ENCODE data around the gene ACOT13. TPM values are rescaled to one million over a fixed set of nuclear protein-coding genes. Genes with fewer than 3 reads are reported as not detected.
"Not testable (repeated sequence)": the region's sequence is repeated elsewhere in the genome, so short reads cannot be mapped to it uniquely, and the experiment has no call there.

Gene ACOT13
- total RNA-seq, 1 donor from 2014 or later: 4.4 TPM

GRCh38 chr6:24721461-24722215 lies 54.8 kb downstream of the ACOT13 start:
- DNase-seq (ENCODE audit: low read depth in 2 of 2): no peak

- DNase-seq (ENCODE audit: low read depth in 2 of 2): no peak
Measured at GRCh38 chr6:24723270-24723669, 56.4 kb downstream of the ACOT13 start.

GRCh38 chr6:24730653-24731052 lies 63.8 kb downstream of the ACOT13 start:
- not testable (repeated sequence) for DNase-seq (ENCODE audit: low read depth in 2 of 2)

- not testable (repeated sequence) for DNase-seq (ENCODE audit: low read depth in 2 of 2)
Measured at GRCh38 chr6:24731456-24732134, 64.7 kb downstream of the ACOT13 start.

- no peak for DNase-seq (ENCODE audit: low read depth in 2 of 2)
Measured at GRCh38 chr6:24734166-24734565, 67.3 kb downstream of the ACOT13 start.

GRCh38 chr6:24734710-24735109 lies 67.8 kb downstream of the ACOT13 start:
- DNase-seq (ENCODE audit: low read depth in 2 of 2): not testable (repeated sequence)

GRCh38 chr6:24738741-24739140 lies 71.9 kb downstream of the ACOT13 start:
- no peak for DNase-seq (ENCODE audit: low read depth in 2 of 2)

- DNase-seq (ENCODE audit: low read depth in 2 of 2): no peak
Measured at GRCh38 chr6:24740861-24741260, 74.0 kb downstream of the ACOT13 start.

- no peak for DNase-seq (ENCODE audit: low read depth in 2 of 2)
Measured at GRCh38 chr6:24742216-24742738, 75.4 kb downstream of the ACOT13 start.

GRCh38 chr6:24743265-24743943 lies 76.5 kb downstream of the ACOT13 start:
- DNase-seq (ENCODE audit: low read depth in 2 of 2): peak in 1 of 2 donors; percentile 89

GRCh38 chr6:24743944-24744335 lies 77.1 kb downstream of the ACOT13 start:
- DNase-seq (ENCODE audit: low read depth in 2 of 2): no peak

GRCh38 chr6:24744911-24745310 lies 78.0 kb downstream of the ACOT13 start:
- no peak for DNase-seq (ENCODE audit: low read depth in 2 of 2)

- DNase-seq (ENCODE audit: low read depth in 2 of 2): no peak
Measured at GRCh38 chr6:24749297-24749696, 82.4 kb downstream of the ACOT13 start.

- not testable (repeated sequence) for DNase-seq (ENCODE audit: low read depth in 2 of 2)
Measured at GRCh38 chr6:24750878-24751277, 84.0 kb downstream of the ACOT13 start.

- DNase-seq (ENCODE audit: low read depth in 2 of 2): no peak
Measured at GRCh38 chr6:24752503-24752902, 85.6 kb downstream of the ACOT13 start.

GRCh38 chr6:24752917-24753492 lies 86.1 kb downstream of the ACOT13 start:
- DNase-seq (ENCODE audit: low read depth in 2 of 2): no peak

GRCh38 chr6:24753545-24753944 lies 86.7 kb downstream of the ACOT13 start:
- no peak for DNase-seq (ENCODE audit: low read depth in 2 of 2)

- not testable (repeated sequence) for DNase-seq (ENCODE audit: low read depth in 2 of 2)
Measured at GRCh38 chr6:24754378-24754777, 87.5 kb downstream of the ACOT13 start.

All from dermis microvascular lymphatic vessel endothelial cell (primary cell).